SIG-M5 (cell line): ENCODE results near the gene DNAJA2.

Experiments
- DNase-seq: peaks from one replicate; lab custom pipeline; 2025; lab: John Stamatoyannopoulos, UW

DNAJA2 gene

DNA sequence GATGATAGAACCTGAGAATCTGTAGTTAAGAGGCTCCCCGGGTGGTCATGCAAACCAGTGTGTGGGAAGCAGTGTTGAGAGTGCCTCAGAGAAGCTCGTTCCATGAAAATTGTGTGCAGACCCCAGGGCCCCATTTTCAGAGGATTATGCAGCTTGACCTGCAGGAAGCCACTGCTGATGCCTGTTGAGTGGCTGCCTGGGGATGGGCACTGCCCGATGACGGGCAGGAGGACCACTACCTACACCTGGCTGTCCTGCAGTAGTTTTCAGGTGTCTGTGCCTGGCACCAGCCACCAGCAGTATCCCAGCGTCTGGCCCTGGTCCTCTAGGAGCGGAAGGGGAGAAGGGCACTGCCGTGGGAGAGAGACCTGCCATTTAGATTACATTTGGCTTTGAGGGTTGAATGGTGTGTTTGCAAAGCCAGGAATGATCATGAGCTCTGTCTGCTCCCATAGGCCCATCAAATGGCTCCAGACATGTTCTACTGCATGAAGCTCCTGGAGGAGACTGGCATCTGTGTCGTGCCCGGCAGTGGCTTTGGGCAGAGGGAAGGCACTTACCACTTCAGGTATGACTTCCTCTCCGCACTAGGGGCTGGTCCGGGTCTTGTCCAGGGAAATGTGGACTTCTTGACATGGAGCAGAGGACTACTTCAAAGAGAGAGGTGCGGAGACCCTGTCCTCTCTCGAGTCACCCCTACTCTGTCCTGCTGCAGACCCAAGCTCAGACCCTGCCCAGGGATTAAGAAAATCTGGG, 46.8 kb downstream of the DNAJA2 start:
- no peak for DNase-seq

GRCh38 chr16:46924402-46924801, 49.1 kb downstream of the DNAJA2 start:
- no peak for DNase-seq

GRCh38 chr16:46923513-46924295, 49.8 kb downstream of the DNAJA2 start:
- DNase-seq: no peak

DNA sequence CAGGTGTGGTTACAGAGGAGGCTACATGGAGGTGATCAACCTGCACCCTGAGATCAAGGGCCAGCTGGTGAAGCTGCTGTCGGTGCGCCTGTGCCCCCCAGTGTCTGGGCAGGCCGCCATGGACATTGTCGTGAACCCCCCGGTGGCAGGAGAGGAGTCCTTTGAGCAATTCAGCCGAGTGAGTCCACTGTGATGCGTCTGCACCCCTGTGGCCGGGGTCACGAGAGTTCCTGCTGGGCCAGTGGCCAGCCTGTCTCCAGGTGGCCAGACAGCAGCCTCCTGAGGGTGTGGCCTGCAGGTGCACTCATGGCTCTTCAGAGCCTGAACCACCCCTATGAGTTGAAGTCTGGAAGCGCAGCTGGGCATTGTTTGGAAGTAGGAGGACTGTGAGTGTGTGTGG, 51.2 kb downstream of the DNAJA2 start:
- DNase-seq: no peak

- DNase-seq: no peak
Measured at GRCh38 chr16:46920402-46921068, 52.9 kb downstream of the DNAJA2 start.

GRCh38 chr16:46918905-46919792, 54.3 kb downstream of the DNAJA2 start:
- DNase-seq: no peak

DNA sequence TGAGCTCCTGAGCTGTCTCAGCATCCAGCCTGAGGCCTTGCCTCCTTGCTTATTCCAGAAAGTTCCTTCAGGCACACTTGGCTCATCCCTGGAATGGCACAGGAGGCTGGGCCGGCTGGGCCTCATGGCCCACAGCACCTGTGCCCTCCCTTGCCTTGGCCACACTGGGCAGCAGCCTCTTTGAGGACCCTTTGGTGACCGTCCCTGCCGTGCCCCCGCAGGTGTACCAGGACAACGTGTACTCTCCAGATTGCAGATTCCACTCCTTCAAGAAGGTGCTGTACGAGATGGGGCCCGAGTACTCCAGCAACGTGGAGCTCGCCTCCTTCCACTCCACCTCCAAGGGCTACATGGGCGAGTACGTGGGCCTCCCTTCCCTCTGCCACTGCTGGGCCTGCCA, 55.1 kb downstream of the DNAJA2 start:
- DNase-seq: no peak

GRCh38 chr16:46916980-46917379, 56.5 kb downstream of the DNAJA2 start:
- no peak for DNase-seq

- no peak for DNase-seq
Measured at GRCh38 chr16:46915483-46916025, 57.9 kb downstream of the DNAJA2 start.

DNA sequence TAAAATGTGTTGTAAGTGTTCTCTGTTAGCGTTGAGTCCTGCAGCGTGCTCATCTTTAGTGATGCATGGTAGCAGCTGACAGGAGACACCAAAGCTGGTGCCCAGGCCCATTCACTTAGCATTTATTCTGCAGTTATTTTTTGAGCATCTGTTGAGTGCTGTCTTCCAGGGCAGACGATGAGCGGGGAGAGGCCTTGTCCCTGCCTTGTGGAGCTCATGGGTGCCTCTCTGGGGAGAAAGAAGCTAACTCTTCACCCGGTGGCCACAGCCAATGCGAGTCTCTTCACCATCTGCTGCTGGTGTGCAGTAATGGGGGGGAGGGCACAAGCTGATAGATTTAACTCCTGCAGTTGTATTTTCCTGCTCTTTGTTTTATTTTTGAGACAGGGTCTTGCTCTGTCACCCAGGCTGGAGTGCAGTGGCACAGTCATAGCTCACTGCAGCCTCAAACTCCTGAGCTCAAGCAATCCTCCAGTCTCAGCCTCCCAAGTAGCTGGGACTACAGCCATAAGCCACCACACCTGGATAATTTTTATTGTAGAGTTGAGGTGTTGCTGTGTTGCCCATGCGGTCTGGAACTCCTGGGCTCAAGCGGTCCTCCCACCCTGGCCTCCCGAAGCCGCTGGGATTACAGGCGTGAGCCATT, 58.8 kb downstream of the DNAJA2 start:
- DNase-seq: no peak

DNA sequence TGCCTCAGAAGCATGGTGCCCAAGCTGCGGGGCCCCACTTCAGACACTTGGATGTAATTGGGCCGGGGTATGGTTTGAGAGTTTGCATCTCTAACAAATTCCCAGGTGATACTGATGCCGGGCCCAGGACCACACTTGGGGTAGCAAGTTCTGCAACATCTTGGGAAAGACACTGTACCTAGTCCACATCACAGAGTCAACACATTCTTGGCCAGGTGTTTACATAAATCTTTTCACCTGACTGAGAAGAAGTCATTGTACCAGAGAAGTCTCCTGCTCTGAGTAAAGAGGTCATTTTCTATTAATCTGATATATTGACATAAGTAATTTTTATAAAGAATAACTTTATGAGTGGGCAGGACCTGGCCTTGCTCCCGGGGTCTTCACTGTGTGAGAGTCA, 61.8 kb downstream of the DNAJA2 start:
- no peak for DNase-seq

GRCh38 chr16:46911038-46911437, 62.4 kb downstream of the DNAJA2 start:
- no peak for DNase-seq

GRCh38 chr16:46908540-46909372, 64.7 kb downstream of the DNAJA2 start:
- DNase-seq: no peak

DNA sequence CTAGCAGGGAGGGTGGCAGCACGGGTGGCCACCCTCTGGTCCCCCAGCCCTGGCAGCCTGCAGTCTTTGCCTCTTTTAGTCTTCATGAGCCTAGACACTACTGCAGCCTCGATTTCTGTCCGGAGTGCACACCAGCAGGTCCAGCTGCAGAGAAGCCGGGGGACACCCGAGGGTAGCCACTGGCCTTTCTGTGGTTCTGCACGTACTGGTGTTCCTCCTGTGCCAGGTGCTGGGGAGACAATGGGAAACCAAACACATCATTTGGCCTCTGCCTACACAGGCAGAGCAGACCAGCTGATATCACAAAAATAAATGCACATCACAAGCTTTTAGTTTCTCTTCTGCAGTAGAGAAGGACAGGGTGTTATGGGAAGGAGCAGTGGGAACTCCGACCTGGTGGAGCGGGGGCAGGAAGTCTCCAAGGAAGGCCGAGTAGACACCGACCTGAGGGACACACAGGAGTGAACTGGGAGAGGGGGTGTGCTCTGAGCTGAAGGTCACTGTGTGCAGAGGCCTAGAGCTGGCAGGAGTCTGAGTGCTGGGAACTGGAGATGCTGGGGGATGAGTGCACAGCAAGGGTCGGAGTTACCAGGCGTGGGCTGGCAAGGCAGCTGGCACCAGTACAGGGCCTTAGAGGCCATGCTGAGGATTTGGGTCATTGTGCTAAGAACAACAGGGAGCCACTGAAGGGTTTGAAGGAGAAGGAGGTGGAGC, 66.3 kb downstream of the DNAJA2 start:
- no peak for DNase-seq

- no peak for DNase-seq
Measured at GRCh38 chr16:46906360-46907060, 67.0 kb downstream of the DNAJA2 start.
